Progenitor cell of endocrine pancreas (in vitro differentiated cells): ENCODE results near the gene SLFN14. TPM values are rescaled to one million over a fixed set of nuclear protein-coding genes. Genes with fewer than 3 reads are reported as not detected.

Experiments
- DNase-seq: peaks from one replicate; pipeline ENCODE4 v3.0.0; 2021; ENCODE audit warnings: low spot score; ENCODE audit not compliant: unreplicated experiment
- H3K27ac Mint-ChIP-seq: 2 replicates; pipeline ENCODE4 v1.8.0; 2021; ENCODE audit warnings: mild to moderate bottlenecking, moderate library complexity, mixed read lengths
- H3K27me3 Mint-ChIP-seq: 2 replicates; pipeline ENCODE4 v1.8.0; 2021; ENCODE audit warnings: mixed read lengths
- H3K36me3 Mint-ChIP-seq: 2 replicates; pipeline ENCODE4 v1.8.0; 2022; ENCODE audit warnings: mixed read lengths; ENCODE audit not compliant: insufficient read depth
- H3K4me1 Mint-ChIP-seq: 2 replicates; pipeline ENCODE4 v1.8.0; 2021; ENCODE audit warnings: low read depth, mixed read lengths
- H3K4me3 Mint-ChIP-seq: 2 replicates; pipeline ENCODE4 v1.8.0; 2021; ENCODE audit warnings: low read depth, mild to moderate bottlenecking, moderate library complexity, mixed read lengths
- H3K9me3 Mint-ChIP-seq: 2 replicates; pipeline ENCODE4 v1.8.0; 2021; ENCODE audit warnings: low read depth, mixed read lengths
- total RNA-seq: library from RNA; stranded (reverse); gene quantifications from 2 replicates; pipeline ENCODE4 v1.2.1, GENCODE V29; 2021
- TF ChIP-seq, protein P1 (sequence below): fragments of 200-600 bp; sonication (generic); IDR thresholded peaks from one replicate; pipeline ENCODE4 v1.5.0; 2021; ENCODE audit warnings: antibody characterized with exemption, mild to moderate bottlenecking; ENCODE audit not compliant: unreplicated experiment

Gene SLFN14
- total RNA-seq, 1 donor from 2014 or later: not detected

GRCh38 chr17:35548208-35548810, 12.3 kb downstream of the SLFN14 start:
- TF ChIP-seq, protein P1, sequence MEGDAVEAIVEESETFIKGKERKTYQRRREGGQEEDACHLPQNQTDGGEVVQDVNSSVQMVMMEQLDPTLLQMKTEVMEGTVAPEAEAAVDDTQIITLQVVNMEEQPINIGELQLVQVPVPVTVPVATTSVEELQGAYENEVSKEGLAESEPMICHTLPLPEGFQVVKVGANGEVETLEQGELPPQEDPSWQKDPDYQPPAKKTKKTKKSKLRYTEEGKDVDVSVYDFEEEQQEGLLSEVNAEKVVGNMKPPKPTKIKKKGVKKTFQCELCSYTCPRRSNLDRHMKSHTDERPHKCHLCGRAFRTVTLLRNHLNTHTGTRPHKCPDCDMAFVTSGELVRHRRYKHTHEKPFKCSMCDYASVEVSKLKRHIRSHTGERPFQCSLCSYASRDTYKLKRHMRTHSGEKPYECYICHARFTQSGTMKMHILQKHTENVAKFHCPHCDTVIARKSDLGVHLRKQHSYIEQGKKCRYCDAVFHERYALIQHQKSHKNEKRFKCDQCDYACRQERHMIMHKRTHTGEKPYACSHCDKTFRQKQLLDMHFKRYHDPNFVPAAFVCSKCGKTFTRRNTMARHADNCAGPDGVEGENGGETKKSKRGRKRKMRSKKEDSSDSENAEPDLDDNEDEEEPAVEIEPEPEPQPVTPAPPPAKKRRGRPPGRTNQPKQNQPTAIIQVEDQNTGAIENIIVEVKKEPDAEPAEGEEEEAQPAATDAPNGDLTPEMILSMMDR: no peak
- Mint-ChIP-seq H3K4me1 (no peaks in the 10 kb centered on the region), H3K27ac (no peak overlapping the region), H3K4me3 (no peak overlapping the region), H3K27me3 (peaks cover 47% of the 10 kb centered on the region), H3K9me3 (no peaks in the 10 kb centered on the region), H3K36me3 (no peaks in the 10 kb centered on the region)
- no peak for DNase-seq

DNA sequence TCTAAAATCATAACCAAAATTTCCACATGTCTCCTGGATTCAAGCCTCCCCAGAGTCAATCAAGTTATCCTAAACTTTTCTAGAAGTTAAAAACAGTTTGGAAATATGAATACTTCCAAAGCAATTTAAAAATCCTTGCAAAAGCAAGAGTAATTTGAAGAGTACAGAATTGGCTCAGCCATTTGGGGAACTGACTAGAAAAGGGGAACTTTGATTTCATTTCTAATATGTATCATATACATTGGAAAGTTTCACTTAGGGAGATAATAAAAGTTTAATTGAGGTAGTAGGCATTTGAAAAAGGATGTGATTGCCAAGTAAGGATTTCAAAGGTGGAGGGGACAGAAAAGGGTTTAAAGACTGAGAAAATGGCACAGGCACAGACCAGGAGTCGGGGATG, 14.1 kb downstream of the SLFN14 start:
- no peaks in the 10 kb centered on the region for H3K4me1 Mint-ChIP-seq

DNA sequence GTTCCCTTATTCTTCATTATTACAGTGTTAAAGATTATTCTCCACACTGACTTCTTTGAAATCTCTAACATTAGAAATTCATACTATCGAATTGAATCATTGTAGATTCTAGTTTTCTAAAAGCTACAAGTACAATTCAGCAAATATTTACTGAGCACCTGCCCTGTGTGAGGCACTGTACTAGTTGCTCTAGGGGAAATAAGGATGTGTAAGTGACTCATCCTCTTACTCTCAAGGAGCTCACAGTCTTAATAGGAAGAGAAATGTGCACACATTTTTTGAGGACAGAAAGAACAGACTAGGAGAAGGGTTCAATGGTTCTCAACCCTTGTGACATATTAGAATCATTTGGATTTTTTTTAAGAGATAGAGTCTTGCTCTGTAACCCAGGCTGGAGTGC, 15.5 kb downstream of the SLFN14 start:
- no peaks in the 10 kb centered on the region for H3K9me3 Mint-ChIP-seq
- H3K27ac Mint-ChIP-seq: no peak overlapping the region
- H3K4me1 Mint-ChIP-seq: no peaks in the 10 kb centered on the region
- H3K4me3 Mint-ChIP-seq: no peak overlapping the region
- no peaks in the 10 kb centered on the region for H3K36me3 Mint-ChIP-seq
- H3K27me3 Mint-ChIP-seq: peaks cover 43% of the 10 kb centered on the region
- TF ChIP-seq, protein P1: no peak
- DNase-seq: no peak

More for the DNA sequence above, 14.1 kb downstream of the SLFN14 start:
- no peaks in the 10 kb centered on the region for H3K9me3 Mint-ChIP-seq
- DNase-seq: no peak
- H3K36me3 Mint-ChIP-seq: no peaks in the 10 kb centered on the region
- no peak overlapping the region for H3K27ac Mint-ChIP-seq
- peaks cover 41% of the 10 kb centered on the region for H3K27me3 Mint-ChIP-seq
- H3K4me3 Mint-ChIP-seq: no peak overlapping the region
- TF ChIP-seq, protein P1: no peak

DNA sequence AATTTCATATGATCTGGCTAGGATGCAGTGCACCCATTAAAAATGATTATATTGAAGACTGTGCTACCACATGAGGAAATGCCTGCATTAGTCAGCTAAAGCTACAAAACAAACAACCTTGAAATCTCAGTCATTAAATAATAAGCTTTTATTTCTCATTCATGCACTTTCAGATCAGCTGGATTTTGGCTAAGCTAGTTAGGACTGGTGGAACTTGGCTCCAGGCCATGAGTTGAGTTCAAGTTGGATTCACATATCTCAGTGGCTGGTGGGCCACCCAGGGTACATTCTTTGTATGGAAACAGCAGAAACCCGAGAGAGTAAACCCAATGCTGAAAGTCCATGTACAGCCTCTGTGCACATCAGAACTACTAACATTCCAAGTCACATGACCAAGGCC, 16.8 kb downstream of the SLFN14 start:
- DNase-seq: no peak
- no peak overlapping the region for H3K27ac Mint-ChIP-seq
- no peaks in the 10 kb centered on the region for H3K9me3 Mint-ChIP-seq
- no peaks in the 10 kb centered on the region for H3K4me1 Mint-ChIP-seq
- H3K36me3 Mint-ChIP-seq: no peaks in the 10 kb centered on the region
- H3K27me3 Mint-ChIP-seq: peaks cover 38% of the 10 kb centered on the region
- TF ChIP-seq, protein P1: no peak
- H3K4me3 Mint-ChIP-seq: no peak overlapping the region

GRCh38 chr17:35542990-35543389, 17.6 kb downstream of the SLFN14 start:
- Mint-ChIP-seq H3K4me3 (no peak overlapping the region), H3K4me1 (no peaks in the 10 kb centered on the region), H3K27me3 (peaks cover 33% of the 10 kb centered on the region), H3K27ac (no peak overlapping the region), H3K36me3 (no peaks in the 10 kb centered on the region), H3K9me3 (no peaks in the 10 kb centered on the region)
- TF ChIP-seq, protein P1: no peak
- DNase-seq: no peak
